SHP77 treated with DMSO at 0.1 percent for 48 hours (cell line): ENCODE measurements around the gene LMCD1.
A peak's percentile ranks its signal among the peaks of the same experiment; 100 is the strongest.

ENCODE experiments used
- DNase-seq: peaks from one replicate; lab custom pipeline; 2025; lab: John Stamatoyannopoulos, UW

The LMCD1 gene

DNA sequence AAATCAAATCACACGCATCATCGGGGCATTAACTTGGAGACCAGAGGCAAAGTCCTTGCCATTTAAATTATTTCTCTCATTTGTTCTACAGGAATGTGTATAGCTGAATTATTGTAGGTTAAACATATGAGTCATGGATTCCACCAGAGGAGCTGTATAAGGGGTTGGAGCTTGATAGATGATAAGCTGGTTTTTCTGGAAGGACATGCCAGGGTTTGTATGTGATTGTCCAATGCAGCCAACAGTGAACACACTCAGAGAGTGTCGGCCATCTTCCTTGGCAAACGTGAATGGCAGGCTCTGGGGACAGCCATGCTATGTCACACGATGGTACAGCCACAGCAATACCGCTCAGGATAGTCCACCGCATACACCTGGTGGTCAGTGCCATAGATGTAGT is 117.9 kb downstream of the LMCD1 start:
- no peak for DNase-seq

DNA sequence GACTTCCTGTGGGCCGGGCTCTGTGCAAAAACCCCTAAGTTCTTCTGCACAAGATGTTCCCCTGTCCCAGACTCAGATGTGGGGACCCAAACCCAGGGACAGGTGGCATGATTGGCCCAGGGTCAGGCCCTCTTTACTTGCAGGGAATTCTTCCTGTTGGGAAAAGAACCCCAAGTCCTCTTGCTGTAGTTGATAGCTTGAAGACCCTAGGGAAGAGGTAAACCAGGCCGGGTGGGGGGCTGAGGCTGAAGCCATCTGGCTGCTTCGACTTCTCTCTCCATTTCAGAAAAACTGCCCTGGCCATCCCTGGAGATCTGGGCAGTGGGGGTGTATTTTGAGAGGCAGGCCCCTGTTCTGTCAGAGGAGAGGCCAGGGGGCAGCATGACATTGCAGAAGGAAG is 119.5 kb downstream of the LMCD1 start:
- DNase-seq, result no peak

DNA sequence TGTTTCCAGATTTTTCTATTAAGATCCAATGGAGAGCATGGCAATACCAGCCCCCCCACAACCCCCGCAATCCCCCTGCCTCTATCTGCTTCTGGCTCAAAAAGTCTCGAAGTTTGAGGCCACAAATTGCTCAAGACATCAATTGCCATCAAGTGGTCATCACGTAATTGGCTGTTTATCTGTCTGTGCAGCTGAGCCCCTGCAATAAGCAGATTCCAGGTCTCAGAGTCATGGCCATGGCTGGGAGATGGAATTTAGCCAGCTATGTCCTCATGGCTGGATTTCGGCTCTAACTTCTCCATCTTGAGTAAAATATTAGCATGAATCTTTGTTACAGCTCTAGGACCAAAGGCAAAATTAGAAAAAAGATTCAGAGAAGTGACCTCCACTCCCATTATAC is 120.2 kb downstream of the LMCD1 start:
- DNase-seq, result no peak

DNA sequence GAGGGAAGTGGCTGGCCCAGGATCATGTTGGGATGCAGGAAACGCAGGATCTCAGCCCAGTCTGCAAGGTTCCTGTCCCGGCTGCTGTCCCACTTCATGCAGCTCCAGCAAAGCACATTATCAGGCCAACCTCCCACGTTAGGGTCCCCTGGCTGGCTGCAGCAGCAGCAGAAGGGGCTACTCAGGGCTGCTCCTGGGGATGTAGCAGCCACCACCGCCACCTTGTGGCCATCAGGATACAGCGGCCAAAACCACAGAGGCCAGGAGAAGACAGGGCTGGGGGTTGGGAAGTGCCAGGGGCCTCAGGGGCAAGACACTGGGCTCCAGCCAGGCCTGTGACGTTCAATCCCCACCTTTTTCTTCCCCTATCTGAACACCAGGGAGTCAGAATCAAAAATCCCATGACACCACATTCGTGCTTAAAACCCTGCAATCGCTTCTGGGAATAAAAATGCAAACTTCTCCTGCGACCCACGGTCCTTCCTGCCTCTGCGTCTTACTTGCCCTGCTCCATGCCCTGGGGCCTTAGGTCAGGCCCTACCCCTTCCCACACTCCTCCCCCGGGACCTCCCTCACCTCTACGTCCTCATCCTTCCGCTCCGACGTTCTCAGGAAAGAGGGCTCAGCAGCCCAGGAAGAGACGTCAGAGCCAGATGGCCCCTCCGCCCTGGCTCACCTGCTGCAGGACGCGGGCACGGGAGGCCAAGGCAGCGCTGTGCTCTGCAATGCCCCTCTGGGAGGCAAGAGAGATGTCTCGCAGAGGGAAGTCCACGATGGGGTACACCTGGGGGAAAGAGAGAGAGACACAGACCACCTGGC is 121.5 kb downstream of the LMCD1 start:
- DNase-seq, result peak; percentile 51

DNA sequence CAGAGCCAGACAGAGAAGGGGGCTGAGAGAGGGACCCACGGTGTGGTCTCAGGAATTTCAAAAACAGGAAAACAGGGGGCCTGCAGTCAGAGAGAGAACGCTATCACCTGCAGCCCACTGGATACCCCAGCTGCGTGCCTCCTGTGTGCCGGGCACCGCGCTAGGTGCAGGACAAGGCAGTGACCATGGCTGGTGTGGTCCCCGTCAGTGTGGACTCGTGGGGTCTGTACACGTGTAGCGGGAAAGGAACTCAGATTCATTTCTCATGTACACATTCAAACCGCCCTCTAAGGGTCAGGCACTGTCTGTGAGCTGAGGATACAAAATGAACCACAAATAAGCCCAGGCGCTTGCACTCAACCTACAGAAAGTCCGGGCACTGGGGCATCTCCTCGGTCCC is 122.1 kb downstream of the LMCD1 start:
- DNase-seq, result no peak
